Colonic mucosa (tissue), 4 donors: Measurements from ENCODE around the gene HMGN3. TPM values are rescaled to one million over a fixed set of nuclear protein-coding genes. Genes with fewer than 3 reads are reported as not detected.

ENCODE experiments used
- DNase-seq: peaks from one replicate; pipeline ENCODE4 v3.0.0-alpha.2; 2020
- H3K27ac ChIP-seq: fragments of 200-600 bp; one replicate; pipeline ENCODE4 v1.8.0; 2021
- H3K27me3 ChIP-seq: fragments of 200-600 bp; one replicate; pipeline ENCODE4 v1.8.0; 2021
- H3K36me3 ChIP-seq: fragments of 200-600 bp; one replicate; pipeline ENCODE4 v1.8.0; 2021
- H3K4me1 ChIP-seq: fragments of 200-600 bp; one replicate; pipeline ENCODE4 v1.8.0; 2021; ENCODE audit warnings: mild to moderate bottlenecking
- H3K4me3 ChIP-seq: fragments of 200-600 bp; one replicate; pipeline ENCODE4 v1.8.0; 2021
- H3K9ac ChIP-seq, 2 donors: one replicate each; pipeline ENCODE4 v1.7.0; 2013; ENCODE audit warnings: control low read depth in 2 of 2, low read depth in 2 of 2, low read length in 2 of 2
- H3K9me3 ChIP-seq: fragments of 200-600 bp; one replicate; pipeline ENCODE4 v1.8.0; 2021
- CTCF ChIP-seq: fragments of 200-600 bp; IDR thresholded peaks from one replicate; pipeline ENCODE4 v1.8.0; 2022; ENCODE audit warnings: antibody characterized with exemption, mild to moderate bottlenecking
- intact Hi-C: fragments of 100-400 bp; cut with DNase I; formaldehyde crosslinking; loops from one replicate; pipeline ENCODE4 v1.14.1; 2022
- total RNA-seq, 2 donors: library from RNA; stranded (reverse); fragmentation: NEBNext Ultra II Directional in 1 of 2; extraction: Animal tissue kit (Norgen Biotek cat#: 25700) in 1 of 2; gene quantifications; one replicate each; pipeline ENCODE4 v1.2.1, GENCODE V29; 2021
- donor health status: healthy.
- donor health status: DM: no; HTN: no; CAD: no.
- donor health status: DM: no; HTN: no; CAD: no.

The HMGN3 gene
- total RNA-seq, 2 donors from 2014 or later = 30.3 to 31.0 TPM

- H3K36me3 ChIP-seq = no peaks in the 10 kb centered on the region
Measured at GRCh38 chr6:79208816-79209215, 25.7 kb downstream of the HMGN3 start.

GRCh38 chr6:79203753-79204253, 30.7 kb downstream of the HMGN3 start:
- H3K27me3 ChIP-seq = no peaks in the 10 kb centered on the region
- H3K9me3 ChIP-seq = no peaks in the 10 kb centered on the region
- no peaks in the 10 kb centered on the region for H3K4me1 ChIP-seq
- no peak overlapping the region for H3K9ac ChIP-seq
- intact Hi-C loops = no loop called here
- DNase-seq = no peak
- no peak overlapping the region for H3K27ac ChIP-seq
- TF ChIP-seq CTCF = no peak
- no peaks in the 10 kb centered on the region for H3K36me3 ChIP-seq
- H3K4me3 ChIP-seq = no peak overlapping the region

More at GRCh38 chr6:79208816-79209215, 25.7 kb downstream of the HMGN3 start:
- H3K9me3 ChIP-seq = no peaks in the 10 kb centered on the region
- H3K9ac ChIP-seq = no peak overlapping the region
- H3K27me3 ChIP-seq = no peaks in the 10 kb centered on the region
- no peak for DNase-seq
- no peak overlapping the region for H3K27ac ChIP-seq
- no peaks in the 10 kb centered on the region for H3K4me1 ChIP-seq
- no peak for TF ChIP-seq CTCF
- H3K4me3 ChIP-seq = no peak overlapping the region
- intact Hi-C loops = no loop called here

- Histone ChIP-seq H3K9ac (no peak overlapping the region), H3K4me3 (no peak overlapping the region), H3K36me3 (no peaks in the 10 kb centered on the region), H3K9me3 (no peaks in the 10 kb centered on the region), H3K4me1 (no peaks in the 10 kb centered on the region), H3K27me3 (no peaks in the 10 kb centered on the region), H3K27ac (no peak overlapping the region)
- TF ChIP-seq CTCF = no peak
- DNase-seq = no peak
- intact Hi-C loops = no loop called here
Measured at GRCh38 chr6:79202556-79202955, 31.9 kb downstream of the HMGN3 start.

GRCh38 chr6:79201983-79202382, 32.5 kb downstream of the HMGN3 start:
- intact Hi-C loops = no loop called here
- Histone ChIP-seq H3K27ac (no peak overlapping the region), H3K27me3 (no peaks in the 10 kb centered on the region), H3K36me3 (no peaks in the 10 kb centered on the region), H3K9me3 (no peaks in the 10 kb centered on the region), H3K9ac (no peak overlapping the region), H3K4me1 (no peaks in the 10 kb centered on the region), H3K4me3 (no peak overlapping the region)
- no peak for DNase-seq
- TF ChIP-seq CTCF = no peak

- no peak for TF ChIP-seq CTCF
- H3K4me1 ChIP-seq = no peaks in the 10 kb centered on the region
Measured at GRCh38 chr6:79201143-79201542, 33.3 kb downstream of the HMGN3 start.

More at GRCh38 chr6:79201143-79201542, 33.3 kb downstream of the HMGN3 start:
- Histone ChIP-seq H3K27me3 (no peaks in the 10 kb centered on the region), H3K9ac (no peak overlapping the region), H3K9me3 (no peaks in the 10 kb centered on the region), H3K36me3 (no peaks in the 10 kb centered on the region), H3K4me3 (no peak overlapping the region), H3K27ac (no peak overlapping the region)
- DNase-seq = no peak
- intact Hi-C loops = no loop called here
